ENCODE data around the gene PDE10A. TPM values are rescaled to one million over a fixed set of nuclear protein-coding genes. Genes with fewer than 3 reads are reported as not detected.

The PDE10A gene
- total and polyA plus RNA-seq, 9 donors: 5.9 to 344 (median 88.7) TPM

GRCh38 chr6:165657325-165657680 lies 5.7 kb downstream of the PDE10A start:
- Histone ChIP-seq H3K4me1 (ENCODE audit: insufficient read depth) (peaks cover 3% of the 10 kb centered on the region), H3K36me3 (no peaks in the 10 kb centered on the region), H3K9me3 (no peaks in the 10 kb centered on the region), H3K27ac (no peak overlapping the region), H3K27me3 (no peaks in the 10 kb centered on the region), H3K4me3 (no peak overlapping the region)
- 87 to 90% (median 88%) methylated on average over 5 of the region's 5 CpGs for WGBS, 3 donors
- no peak for TF ChIP-seq POLR2A (IDR thresholded peaks at IDR 0.05)
- TF ChIP-seq EP300 (IDR thresholded peaks at IDR 0.05): no peak
- TF ChIP-seq CTCF (IDR thresholded peaks at IDR 0.05): no peak
- DNase-seq: no peak
- intact Hi-C loops (cut with DNase I): no loop called here

GRCh38 chr6:165656581-165657324 lies 6.3 kb downstream of the PDE10A start:
- H3K4me3 ChIP-seq: no peak overlapping the region
- no peaks in the 10 kb centered on the region for H3K27me3 ChIP-seq
- 94 to 97% (median 96%) methylated on average over 8 of the region's 8 CpGs for WGBS, 3 donors
- DNase-seq: no peak
- intact Hi-C loops (cut with DNase I): no loop called here
- TF ChIP-seq CTCF (IDR thresholded peaks at IDR 0.05) (no peak), EP300 (IDR thresholded peaks at IDR 0.05) (no peak), POLR2A (IDR thresholded peaks at IDR 0.05) (no peak)
- H3K36me3 ChIP-seq: no peaks in the 10 kb centered on the region
- no peaks in the 10 kb centered on the region for H3K9me3 ChIP-seq
- H3K27ac ChIP-seq: no peak overlapping the region
- H3K4me1 ChIP-seq (ENCODE audit: insufficient read depth): peaks cover 3% of the 10 kb centered on the region

DNA sequence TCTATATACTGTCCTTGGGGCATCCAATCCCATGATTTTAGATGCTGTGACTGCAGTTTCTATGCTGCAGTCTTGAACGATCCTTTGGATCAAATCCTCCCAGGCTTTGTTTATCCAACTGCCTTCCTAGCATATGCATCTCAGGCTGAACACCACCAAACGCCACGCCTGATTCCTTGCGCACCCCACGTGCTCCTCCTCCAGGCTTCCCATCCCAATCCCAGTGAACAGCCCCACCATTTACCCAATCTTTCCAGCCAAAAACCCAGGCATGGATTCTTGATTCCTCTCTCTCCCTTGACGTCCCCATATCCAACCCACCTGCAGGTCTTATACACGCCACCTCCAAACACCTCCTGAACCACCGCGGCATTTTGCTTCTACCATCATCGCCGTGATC lies 7.8 kb downstream of the PDE10A start:
- TF ChIP-seq EP300 (IDR thresholded peaks at IDR 0.05): no peak
- no peak for TF ChIP-seq CTCF (IDR thresholded peaks at IDR 0.05)
- no peak for TF ChIP-seq POLR2A (IDR thresholded peaks at IDR 0.05)
- H3K36me3 ChIP-seq: no peaks in the 10 kb centered on the region
- 95 to 97% (median 96%) methylated on average over 11 of the region's 11 CpGs for WGBS, 3 donors
- intact Hi-C loops (cut with DNase I): no loop called here
- H3K27ac ChIP-seq: no peak overlapping the region
- H3K4me1 ChIP-seq (ENCODE audit: insufficient read depth): peaks cover 3% of the 10 kb centered on the region
- DNase-seq: no peak
- no peaks in the 10 kb centered on the region for H3K9me3 ChIP-seq
- no peaks in the 10 kb centered on the region for H3K27me3 ChIP-seq
- no peak overlapping the region for H3K4me3 ChIP-seq

DNA sequence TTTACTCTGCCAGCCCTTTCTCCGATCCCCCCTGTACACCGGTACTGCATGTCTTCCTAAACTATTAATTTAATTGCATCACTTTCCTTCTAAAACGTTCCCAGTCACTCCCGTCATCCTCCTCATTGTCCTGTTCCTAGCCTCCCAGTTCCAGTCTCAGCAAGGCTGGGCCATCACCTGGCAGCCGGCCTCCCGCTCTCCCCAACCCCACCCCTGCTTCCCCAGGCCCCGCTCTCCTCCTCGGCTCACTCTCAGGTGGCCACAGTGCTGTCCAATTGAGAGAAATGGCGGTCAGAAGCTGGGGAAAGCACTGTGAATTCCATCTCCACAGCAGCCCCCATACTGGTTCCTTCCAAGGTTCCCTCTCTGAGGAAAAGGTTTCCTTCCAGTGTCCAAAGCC lies 8.9 kb downstream of the PDE10A start:
- no peaks in the 10 kb centered on the region for H3K9me3 ChIP-seq
- no peaks in the 10 kb centered on the region for H3K36me3 ChIP-seq
- no peak overlapping the region for H3K4me3 ChIP-seq
- no peak for TF ChIP-seq CTCF (IDR thresholded peaks at IDR 0.05)
- TF ChIP-seq EP300 (IDR thresholded peaks at IDR 0.05): no peak
- TF ChIP-seq POLR2A (IDR thresholded peaks at IDR 0.05): no peak
- intact Hi-C loops (cut with DNase I): no loop called here
- no peaks in the 10 kb centered on the region for H3K4me1 ChIP-seq (ENCODE audit: insufficient read depth)
- H3K27ac ChIP-seq: no peak overlapping the region
- 94% methylated on average over 9 of the region's 9 CpGs for WGBS, 3 donors
- H3K27me3 ChIP-seq: no peaks in the 10 kb centered on the region
- DNase-seq: no peak

All from ovary (tissue), 9 donors.